ENCODE results near the gene USP2.

USP2 gene

DNA sequence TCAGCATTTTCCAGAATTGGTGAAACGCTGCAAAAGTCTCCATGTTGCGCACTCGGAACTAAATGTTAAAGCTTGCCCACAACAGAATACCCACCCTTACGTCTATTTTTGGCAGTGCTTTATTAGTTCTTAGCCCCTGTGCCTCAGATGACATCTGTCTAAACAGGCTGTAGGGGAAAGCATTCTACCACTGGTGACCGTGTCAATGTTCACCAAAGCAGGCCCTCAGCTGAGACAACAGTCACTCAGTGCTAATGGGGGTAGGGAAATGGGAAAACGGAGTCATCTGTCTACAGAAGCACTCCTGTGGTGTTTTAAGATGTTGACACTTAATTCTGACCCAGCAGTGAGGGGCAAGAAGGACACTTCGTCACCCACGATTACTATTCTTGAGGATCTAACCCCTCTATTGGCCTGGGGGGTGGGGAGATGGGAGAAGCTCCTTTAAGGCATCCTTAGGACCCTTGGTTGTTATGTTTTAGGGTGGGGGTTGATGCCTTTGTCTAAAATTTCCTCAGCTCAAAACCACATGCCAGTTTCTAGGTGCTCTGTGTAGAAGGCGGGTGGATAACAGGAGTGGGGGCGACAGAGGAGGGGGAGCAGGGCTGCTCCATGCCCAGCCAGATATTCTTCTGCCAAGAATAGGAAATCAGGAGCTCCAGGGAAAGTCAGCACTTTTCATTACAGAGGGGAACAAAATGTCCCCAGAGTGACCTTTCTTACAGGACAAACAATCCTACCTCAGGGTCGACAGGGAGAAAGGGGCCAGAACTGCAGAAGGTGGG is 19.4 kb downstream of the USP2 start:
- DNase-seq = no peak

DNA sequence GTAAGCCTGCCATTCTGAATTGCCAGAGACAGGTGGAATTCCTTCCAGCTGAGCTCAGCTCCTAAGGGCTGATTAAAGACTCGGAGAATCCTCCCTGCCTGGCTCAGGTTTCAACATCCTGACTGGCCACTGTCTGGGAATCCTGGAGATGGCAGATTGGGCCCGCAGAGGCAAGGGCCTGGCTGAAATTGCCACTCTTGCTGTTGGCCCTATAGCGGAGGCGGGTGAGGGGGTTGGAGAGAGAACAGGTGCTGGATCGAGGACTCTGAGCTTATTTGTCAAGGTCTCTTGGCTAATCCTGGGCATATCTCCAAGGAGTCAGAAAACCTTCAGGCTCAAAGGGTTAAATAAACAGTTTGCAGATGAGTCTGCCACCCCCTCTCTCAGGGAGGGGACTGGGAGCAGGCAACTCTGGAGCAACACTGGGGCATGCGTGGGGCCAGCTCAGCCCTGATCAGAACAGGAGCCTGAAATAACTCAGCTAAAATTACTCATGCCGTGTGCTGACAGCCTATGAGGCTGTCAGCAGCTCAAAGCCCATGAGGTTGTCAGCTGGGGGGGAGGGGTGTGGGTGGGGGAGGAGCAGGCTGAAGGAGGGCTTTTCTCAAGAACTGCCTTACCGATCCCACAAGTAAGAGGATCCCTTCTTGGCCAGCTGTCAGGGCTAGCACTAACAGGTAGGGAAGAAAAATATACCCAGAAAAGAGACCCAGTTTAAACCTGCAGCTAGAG is 20.3 kb downstream of the USP2 start:
- peak; percentile 50 to 58 for DNase-seq

GRCh38 chr11:119359365-119360214 is 21.9 kb downstream of the USP2 start:
- DNase-seq = no peak

GRCh38 chr11:119357074-119357473 is 24.4 kb downstream of the USP2 start:
- DNase-seq = no peak

DNA sequence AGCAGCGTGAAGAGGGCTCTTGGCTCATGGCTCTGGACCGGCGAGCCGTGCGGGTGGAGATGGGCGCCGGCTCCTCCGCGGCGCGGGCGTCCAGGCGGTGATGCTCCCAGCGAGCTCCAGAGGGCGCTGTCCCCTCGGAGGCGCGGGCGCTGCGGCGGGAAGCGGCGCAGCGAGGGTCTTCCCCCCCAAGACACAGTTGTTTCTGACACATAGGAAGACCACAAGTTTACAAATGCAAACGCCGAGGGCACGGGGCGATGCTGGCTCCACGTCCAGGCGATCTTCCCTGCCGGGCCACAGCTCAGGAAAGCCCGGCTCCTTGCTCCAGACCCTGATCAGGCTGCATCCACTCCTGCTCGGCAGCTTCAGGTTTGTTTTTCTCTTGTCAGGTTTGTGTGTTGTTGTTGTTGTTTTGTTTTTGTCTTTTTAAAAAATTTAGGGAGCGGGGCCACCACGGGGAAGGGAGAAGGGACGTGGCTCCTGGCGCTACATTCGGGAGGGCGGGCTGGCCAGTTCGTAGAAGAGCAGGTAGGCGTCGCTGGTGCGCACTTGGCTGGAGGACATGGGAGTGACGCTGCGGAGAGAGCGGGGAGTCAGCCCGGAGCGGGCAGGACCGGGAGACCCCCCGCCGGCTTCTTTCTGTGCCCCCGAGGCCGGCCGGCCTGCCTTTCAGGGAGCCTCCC is 25.0 kb downstream of the USP2 start:
- peak; percentile 74 to 81 for DNase-seq

DNA sequence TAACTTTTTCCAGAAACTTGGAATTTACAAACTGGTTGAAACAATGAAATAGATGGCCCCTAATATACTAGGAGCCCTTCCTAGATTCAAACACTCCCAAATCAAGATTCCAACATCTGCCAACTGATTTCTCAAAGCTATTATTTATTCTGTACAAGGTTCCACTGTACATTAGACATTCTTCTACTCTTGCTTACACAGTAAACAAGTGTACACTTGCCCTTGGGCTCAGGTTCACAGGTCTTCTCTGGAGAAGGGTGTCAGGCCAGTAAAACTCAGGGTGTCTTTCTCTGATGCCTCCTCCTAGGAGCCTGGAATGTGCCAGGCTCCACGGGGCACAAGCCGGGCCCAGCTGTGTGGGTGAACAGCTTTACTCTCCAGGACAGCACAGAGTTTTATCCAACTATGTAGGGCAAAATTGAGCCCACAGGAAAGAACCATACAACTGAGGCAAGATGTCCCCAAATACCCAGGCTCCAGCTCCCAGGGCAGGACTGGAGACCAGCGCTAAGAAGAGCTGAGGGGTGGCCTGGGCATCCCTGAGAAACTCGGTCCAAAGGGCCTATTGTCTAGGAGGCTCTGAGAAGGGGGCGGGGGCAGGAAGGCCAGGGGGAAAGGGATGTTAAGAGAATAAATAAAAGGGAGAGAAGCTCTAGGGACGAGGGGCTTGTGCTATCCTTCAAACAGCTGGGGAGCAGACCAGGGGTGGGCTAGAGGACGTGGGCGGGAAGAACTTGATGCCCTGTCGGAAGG is 26.2 kb downstream of the USP2 start:
- no peak for DNase-seq

GRCh38 chr11:119352857-119353260 is 28.6 kb downstream of the USP2 start:
- DNase-seq = no peak

DNA sequence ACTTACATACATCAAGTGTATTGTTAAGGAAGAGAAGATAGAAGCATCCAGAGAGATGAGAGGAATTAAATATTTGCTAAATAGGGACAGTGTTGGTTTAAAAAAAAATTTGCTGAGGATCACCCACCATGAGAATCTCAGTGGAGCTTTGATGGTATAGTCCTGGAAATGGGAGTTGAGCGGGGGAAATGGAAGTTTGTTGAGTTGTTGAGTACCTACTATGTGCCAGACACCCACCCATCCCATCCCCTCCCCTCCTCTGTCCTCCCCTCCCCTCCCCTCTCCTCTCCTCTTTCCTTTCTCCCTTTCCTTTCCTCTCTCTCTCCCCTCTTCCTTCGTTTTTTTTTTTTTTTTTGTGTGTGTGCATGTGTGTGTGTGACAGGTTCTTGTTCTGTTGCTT is 30.3 kb downstream of the USP2 start:
- DNase-seq = no peak

DNA sequence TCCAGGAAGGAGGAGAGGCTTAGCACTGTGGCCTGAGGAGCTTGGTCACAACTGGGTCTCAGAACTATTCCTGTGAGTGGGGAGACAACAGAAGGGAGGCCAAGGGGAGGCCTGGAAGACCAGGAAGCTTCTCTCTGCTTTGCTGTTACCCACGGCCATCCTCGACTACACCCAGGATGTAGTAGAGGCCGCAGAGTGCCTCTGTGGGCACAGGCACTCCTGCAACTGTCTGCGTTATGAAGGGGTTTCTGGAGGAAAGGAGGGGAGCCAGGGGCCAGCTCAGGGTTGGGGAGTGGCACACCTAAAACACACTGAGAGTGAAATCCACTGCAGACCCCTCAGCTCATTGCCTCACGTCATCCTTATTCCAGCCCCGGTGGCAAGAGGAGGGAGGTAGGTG is 31.2 kb downstream of the USP2 start:
- DNase-seq = no peak

DNA sequence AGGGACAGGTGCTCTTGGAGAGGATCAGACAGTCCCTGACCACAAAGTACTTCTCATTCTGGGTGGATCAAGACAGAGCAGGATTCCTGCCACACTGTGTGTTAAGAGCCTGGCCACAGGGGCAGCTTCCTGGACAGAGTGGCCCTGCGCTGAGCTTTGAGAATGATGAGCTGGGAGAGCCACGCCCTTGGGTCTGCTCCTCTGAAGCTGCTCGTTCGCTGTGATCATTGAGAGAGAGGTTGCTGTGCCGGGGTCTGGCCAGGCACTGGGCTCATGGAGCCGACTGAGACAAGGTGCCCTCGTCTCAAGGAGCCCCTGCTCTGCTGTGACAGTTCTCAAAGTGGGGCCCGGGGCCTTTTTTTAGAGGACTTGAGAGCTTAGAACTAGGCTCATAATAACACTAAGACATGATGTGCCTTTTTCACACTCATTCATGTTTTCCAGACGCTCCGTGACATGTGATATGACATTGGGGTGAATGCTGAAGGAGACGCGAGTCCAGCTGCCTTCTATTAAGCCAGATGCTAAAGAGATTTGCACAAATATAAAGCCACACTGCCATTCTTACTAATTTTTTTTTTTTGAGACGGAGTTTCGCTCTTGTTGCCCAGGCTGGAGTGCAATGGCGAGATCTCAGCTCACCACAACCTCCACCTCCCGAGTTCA is 33.4 kb downstream of the USP2 start:
- DNase-seq = no peak

GRCh38 chr11:119347242-119347641 is 34.2 kb downstream of the USP2 start:
- no peak for DNase-seq

DNA sequence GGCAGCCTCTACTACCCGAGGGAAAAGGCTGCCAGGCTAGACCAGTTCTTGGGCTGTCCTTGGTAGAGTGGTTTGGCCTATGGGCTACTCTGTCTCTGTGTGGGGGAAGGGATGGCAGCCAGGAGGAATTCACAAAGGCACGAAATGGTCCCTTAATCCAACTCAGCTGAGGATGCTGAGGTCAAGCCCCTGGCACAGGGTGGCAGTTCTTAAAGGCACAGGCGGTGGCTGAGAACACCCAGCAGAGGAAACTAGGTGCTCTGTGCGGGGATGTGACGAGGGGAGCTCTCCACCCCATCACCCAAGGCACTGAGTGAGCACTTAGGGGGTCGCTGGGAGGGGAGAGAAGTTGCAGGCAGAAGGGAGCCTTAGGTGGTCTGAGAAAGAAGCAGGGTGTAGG is 34.9 kb downstream of the USP2 start, which contains the start of gene MFRP:
MFRP (minus strand) TSS at position 101 of the 400 bp plus-strand sequence. CDS start 192 bp downstream, outside the sequence.
- DNase-seq = no peak

GRCh38 chr11:119345685-119346084 is 35.8 kb downstream of the USP2 start:
- DNase-seq = no peak

- DNase-seq = no peak
Observed at GRCh38 chr11:119344291-119345010, 37.0 kb downstream of the USP2 start.

GRCh38 chr11:119343726-119344125 is 37.8 kb downstream of the USP2 start:
- DNase-seq = no peak

- no peak for DNase-seq
Observed at GRCh38 chr11:119342362-119343130, 38.9 kb downstream of the USP2 start.

GRCh38 chr11:119342023-119342300 is 39.5 kb downstream of the USP2 start:
- no peak for DNase-seq

DNA sequence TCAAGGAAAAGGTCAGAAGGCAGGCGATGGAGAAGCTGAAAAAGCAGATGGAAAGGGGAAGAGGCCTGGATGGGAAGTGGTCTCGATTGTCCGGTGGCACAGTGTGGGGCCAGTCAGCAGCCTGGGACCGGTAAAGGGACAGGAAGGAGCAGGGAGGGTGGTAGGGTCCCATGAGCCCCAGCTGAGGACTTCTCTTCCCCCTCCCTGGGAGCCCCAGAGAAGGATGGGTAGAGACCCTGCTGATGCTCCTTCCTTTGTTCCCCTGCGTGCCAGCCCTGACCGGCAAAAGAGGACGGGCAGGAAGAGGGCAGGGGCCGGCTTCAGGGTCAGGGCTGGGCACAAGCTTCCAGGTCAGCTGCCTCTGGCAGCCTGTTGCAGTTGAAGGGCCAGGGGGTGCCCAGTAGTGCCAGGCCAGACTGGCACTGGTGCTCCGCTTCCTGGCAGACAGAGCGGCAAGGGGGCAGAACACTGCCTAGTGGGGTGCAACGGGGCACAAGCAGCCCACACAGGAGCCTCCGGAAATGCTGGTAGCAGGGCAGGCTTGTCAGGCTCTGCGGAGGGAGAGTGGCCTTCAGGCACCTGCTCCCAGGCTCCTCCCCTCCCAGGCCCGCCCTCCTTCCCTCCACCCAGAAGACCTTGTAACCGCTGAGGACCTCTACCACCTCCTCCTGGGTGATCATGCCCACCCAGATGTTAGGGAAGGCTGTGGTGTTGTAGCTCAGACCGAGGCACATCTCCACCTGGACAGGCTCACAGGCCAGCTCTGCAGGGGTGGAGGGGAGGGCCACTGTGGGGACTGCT is 40.1 kb downstream of the USP2 start:
- no peak for DNase-seq
